ENCODE data around the gene KRT6B. TPM values are rescaled to one million over a fixed set of nuclear protein-coding genes. Genes with fewer than 3 reads are reported as not detected.
"Not testable (repeated sequence)": the region's sequence is repeated elsewhere in the genome, so short reads cannot be mapped to it uniquely, and the experiment has no call there.

The KRT6B gene
- total RNA-seq, 1 donor from 2014 or later, result not detected

DNA sequence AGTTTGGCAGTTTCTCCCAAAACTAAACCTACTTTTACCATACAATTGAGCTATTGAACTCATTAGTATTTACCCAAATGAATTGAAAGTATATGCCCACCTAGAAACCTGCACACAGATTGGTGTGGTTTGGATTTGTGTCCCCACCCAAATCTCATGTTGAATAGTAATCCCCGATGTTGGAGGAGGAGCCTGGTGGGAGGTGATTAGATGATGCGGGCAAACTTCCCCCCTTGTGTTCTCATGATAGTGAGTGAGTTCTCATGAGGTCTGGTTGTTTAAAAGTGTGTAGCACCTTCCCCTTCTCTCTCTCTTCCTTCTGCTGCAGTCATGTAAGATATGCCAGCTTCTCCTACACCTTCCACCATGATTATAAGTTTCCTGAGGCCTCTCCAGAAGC, 25.7 kb upstream of the KRT6B start:
- DNase-seq (ENCODE audit: low spot score), result no peak
- no peak for ATAC-seq
- intact Hi-C loops (cut with DNase I), result no loop called here

DNA sequence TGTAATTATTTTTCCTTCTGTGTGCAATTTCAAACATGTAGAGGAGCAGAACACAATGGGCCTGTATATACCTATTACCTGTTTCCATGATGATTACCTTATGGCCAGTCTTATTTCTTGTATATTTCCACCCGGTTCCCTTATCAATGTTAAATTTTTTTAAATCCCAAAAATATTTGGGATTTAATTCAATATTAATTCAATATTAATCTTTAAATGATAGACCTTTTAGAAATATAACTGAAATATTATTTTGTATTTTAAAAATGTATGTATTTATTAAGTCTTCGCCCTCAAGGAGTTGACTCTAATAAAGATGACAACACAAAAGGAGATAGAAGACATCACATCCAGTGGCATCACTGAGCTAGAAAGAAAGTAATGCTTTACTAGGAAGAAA, 22.3 kb upstream of the KRT6B start:
- DNase-seq (ENCODE audit: low spot score) (no peak), ATAC-seq (no peak)
- intact Hi-C loops (cut with DNase I), result no loop called here

DNA sequence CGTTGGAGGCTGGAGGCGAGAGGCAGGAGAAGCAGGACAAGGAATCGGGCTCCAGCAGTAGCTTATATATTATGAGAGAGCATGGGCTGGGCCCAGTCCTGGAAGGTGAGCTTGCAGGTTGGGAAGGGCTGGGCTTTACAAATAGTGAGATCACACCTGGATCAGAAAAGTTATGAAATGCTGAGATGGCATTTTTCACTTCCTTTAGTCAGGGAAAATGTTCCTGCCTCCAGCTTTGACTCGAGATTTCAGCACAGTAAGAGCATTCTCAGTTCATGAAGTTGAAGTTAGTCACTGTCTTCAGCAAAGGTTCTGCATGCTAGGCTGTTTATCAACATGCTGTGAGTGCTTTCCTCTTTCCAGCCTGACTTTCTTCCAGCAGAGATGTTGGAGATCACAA, 21.8 kb upstream of the KRT6B start, which contains the start of gene KRT6C:
Gene KRT6C (minus strand): TSS at position 38 of the 400 bp plus-strand sequence. CDS start 68 bp downstream, outside the sequence.
- DNase-seq (ENCODE audit: low spot score) (no peak), ATAC-seq (no peak)
- intact Hi-C loops (cut with DNase I), result no loop called here

DNA sequence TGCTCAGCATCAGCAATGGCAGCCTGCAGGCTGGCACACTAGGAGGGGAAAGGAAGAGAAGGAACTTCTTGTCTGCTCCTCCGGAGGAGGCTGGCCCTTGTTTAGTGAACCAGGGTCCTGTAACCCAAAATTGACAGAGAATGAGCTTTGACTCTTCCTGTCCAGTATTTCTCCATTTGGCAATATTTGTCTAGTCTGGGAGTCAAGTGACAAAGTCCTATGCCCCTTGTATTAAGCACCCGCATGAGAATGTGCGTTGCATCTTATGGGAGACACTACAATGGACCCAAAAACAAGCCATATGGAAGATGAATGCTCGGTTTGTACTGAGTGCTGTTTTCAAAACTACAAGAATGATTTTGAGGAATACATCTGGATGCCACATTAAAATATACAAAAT, 17.9 kb upstream of the KRT6B start:
- DNase-seq (ENCODE audit: low spot score) (no peak), ATAC-seq (no peak)
- intact Hi-C loops (cut with DNase I), result no loop called here

DNA sequence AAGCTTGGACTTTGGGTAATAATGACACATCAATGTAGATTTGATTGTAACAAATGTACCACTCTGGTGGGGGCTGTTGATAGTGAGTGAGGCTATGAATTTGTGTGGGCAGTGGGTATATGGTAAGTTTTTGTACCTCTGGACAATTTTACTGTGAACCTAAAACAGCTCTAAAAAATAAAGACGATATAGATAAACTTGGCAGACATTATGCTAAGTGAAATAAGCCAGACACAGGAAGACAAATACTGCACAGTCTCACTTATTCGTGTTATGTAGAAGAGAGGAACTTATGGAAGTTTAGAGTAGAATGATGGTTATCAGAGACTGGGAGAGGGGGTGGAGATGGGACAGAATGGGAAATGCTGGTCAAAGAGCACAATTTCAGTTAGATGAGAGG, 13.0 kb upstream of the KRT6B start:
- no peak for ATAC-seq
- no peak for DNase-seq (ENCODE audit: low spot score)
- intact Hi-C loops (cut with DNase I), result no loop called here

DNA sequence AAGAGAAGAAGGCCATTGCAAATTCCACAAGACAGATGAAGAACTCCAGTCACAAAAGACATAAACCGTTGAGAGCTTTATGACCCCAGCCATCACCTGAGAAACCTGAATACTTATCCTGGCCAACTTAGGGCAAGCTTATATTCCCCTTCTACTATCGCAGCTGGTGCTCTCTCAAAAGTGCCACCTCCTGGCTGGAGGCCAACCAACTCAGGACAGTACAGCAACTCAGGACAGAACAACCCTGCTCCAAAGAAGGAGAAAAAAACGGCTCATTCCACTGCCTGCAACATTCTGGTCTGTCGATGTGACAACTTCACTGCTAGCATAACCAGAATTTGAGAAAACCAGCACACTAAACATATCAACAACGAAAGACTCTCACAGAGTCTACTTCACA, 9.7 kb upstream of the KRT6B start:
- intact Hi-C loops (cut with DNase I), result no loop called here
- no peak for DNase-seq (ENCODE audit: low spot score)
- no peak for ATAC-seq

DNA sequence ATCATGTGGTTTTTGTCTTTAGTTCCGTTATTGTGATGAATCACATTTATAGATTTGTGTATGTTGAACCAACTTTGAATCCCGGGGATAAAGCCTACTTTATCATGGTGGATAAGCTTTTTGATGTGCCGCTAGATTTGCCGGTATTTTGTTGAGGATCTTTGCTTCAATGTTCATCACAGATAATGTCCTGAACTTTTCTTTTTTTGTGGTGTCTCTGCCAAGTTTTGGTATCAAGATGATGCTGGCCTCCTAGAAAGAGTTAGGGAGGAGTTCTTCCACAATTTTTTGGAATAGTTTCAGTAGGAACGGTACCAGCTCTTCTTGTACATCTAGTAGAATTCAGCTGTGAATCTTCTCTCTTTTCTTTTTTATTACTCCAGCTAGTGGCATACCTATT, 6.9 kb upstream of the KRT6B start:
- intact Hi-C loops (cut with DNase I), result no loop called here
- no peak for DNase-seq (ENCODE audit: low spot score)
- no peak for ATAC-seq

DNA sequence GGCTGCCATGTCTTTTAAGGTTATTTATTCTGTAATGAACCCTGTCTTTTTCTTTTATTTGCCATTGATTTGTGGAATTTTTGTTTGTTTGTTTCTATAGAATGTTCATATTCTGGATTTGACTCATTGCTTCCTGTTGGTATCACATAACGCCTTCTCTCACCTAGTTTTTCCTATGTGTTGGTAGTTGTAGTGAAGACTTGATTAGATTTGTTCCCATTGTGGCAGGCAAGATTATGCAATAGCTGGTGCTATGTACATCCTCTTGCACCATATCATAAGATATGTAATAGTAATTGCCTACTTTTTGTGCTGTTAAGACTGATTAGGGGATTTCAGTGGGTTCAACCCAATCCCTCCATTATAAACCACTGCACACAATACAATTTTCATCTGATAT, 3.9 kb upstream of the KRT6B start:
- ATAC-seq (no peak), DNase-seq (ENCODE audit: low spot score) (no peak)
- intact Hi-C loops (cut with DNase I), result no loop called here

DNA sequence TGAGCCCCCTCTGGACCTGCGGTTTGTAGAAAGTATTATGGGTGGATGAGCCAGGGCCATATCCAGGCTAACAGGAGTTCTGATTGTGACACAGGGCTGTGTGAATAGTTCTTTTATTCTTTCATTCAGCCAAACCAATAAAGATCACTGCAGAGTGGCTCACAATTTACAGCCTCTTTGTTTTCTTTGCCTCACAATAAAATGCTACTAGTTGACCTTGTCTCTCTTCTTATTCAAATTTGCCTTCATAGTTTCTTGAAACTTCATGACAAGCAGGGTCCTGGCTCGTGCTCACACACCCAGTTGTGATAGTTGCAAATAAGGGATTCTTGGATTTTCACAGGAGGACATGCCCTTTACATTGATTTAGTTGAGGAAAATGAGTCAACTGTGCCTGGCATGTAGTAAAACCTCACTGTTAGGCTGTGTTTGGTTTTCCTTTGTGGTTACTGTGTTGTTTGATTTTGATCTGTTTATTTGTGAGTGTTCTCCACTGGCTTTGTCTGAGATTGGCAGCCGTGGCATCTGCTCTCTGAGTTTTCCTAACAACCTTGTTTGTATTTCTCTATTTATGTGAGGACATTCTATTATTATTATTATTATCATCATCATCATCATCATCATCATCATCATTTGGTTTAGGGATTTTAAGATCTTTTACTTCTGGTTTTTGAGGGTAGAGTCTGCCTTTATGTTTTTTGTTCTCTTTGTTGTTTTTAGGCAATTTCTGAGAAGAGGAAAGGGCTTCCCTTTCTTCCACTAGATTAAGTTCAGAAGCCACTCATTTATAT, 2.7 kb upstream of the KRT6B start:
- peak; percentile 55 for ATAC-seq
- intact Hi-C loops (cut with DNase I), result no loop called here
- no peak for DNase-seq (ENCODE audit: low spot score)

DNA sequence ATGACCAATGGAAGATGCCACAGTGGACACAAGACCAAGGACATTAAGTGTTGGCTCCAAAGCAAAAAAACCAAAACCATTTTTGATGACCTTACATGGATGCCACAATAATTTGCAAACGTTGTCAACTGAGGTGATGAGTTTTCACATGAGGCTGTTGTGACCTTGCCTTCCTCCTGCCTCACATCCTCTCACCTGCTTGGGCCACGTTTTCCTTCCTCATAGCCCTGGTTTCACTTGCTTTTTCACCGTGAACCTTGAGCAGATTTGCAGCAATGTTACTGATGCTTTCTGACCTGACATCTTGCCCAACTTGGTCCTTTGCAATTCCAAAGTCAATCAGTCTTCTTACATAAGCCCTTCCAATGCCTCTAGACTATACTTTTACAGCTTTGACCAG, 3.7 kb downstream of the KRT6B start:
- no peak for DNase-seq (ENCODE audit: low spot score)
- ATAC-seq, result no peak
- intact Hi-C loops (cut with DNase I), result no loop called here

DNA sequence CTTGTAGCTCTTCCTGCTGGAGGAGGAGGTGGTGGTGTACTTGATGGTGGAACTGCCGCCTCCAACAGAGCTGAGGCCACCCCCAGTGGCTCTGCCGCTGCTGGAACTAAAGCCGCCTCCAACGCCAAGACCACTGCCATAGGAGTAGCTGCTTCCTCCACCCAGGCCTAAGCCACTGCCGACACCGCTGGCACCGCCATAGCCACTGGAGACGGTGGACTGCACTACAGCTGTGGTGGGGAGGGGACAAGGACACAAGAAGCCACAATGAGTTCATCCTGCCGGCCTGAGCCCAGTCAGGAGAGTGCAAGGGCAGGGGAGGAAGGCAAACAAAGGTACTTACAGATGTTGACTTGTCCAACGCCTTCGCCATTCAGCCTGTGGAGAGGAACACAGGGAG, 4.8 kb downstream of the KRT6B start:
- intact Hi-C loops (cut with DNase I); ATAC-seq; DNase-seq (ENCODE audit: low spot score): not testable (repeated sequence)

DNA sequence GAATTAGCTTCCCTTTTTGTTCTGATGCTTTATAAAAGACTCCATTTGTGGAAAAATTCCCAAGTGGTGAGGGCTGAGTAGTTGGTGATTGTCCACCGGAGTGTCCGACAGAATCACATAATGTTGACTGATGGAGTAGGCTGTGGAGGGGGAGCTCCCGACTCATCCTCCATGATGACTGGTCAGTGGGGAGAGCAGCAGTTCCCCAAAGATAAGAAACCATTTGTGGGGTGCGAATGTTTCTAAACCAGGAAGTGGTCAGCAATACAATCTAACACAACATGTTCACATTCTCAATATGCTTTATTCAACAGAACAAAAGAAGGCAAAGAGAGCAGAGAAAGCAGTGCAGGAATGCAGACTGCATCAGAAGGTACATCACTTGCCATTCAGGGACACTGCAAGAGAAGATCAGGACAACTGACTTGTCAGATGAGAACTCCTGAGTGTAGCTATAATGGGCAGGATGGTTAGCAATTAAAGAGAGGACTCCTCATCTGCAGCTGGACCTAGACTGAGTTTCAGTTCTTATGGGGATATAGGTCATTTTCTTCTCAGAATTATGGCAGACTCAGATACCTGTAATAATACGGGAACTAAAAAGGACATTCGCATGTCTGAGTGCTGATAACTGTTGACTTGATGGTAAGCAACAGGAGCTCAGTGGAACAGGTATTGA, 5.4 kb downstream of the KRT6B start:
- intact Hi-C loops (cut with DNase I), result no loop called here
- ATAC-seq (no peak), DNase-seq (ENCODE audit: low spot score) (no peak)

DNA sequence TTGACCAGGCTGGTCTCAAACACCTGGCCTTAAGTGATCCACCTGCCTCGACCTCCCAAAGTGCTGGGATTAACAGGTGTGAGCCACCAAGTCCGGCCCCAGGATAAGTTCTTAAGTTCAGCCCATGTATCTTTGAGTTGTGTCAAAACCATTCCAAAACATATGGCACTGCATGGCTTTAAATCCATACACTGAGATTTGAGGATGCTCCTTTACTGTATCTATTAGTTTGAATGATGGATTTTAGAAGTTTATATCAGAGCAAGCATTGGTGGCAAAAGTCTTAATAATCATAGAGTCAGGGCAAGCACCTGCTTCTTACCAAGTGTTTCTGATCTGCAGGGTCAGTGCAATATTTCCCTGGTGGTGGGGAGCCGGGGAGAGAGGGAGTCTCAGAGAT, 6.1 kb downstream of the KRT6B start:
- intact Hi-C loops (cut with DNase I), result no loop called here
- DNase-seq (ENCODE audit: low spot score), result no peak

DNA sequence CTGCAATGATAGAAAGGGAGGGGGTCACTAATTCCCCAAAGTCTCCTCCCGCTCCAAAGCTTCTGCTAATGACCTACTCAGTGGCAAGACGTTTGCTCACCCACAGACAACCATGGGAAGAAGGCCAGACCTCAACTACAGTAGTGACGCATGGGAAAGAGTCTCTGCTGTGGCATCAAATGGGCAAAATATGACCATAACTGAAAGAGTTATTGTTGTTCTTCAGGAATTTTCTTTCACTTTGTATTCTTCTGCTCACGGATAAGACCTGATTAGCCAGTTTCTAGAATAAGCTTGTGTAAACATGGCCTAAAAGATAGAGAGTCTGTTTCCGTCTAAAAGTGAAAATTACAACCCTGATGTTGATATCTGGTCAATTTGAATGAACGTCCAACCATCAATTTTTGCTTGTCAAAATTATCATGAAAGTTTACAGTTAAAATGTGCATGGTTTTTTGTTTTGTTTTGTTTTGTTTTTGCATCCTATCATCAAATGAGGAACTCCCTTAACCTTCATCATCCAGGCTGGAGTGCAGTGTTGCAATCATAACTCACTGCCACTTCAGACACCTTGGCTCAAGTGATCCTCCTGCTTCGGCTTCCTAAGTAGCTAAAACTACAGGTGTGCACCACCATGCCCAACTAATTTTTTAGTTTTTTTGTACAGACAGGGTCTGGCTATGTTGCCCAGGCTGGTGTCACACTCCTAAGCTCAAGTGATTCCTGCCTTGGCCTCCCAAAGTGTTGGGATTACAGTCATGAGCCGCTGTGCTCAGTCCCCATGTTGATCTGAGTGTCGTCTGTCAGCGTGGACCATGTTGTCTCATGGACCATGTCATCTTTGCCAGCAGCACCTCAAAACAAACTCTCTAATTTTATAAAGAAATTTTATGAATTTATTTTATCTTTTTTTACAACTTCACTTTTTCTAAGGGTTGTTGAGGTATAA, 7.0 kb downstream of the KRT6B start:
- no peak for DNase-seq (ENCODE audit: low spot score)
- ATAC-seq, result no peak
- intact Hi-C loops (cut with DNase I), result no loop called here

More for the DNA sequence above, 6.1 kb downstream of the KRT6B start:
- no peak for ATAC-seq

DNA sequence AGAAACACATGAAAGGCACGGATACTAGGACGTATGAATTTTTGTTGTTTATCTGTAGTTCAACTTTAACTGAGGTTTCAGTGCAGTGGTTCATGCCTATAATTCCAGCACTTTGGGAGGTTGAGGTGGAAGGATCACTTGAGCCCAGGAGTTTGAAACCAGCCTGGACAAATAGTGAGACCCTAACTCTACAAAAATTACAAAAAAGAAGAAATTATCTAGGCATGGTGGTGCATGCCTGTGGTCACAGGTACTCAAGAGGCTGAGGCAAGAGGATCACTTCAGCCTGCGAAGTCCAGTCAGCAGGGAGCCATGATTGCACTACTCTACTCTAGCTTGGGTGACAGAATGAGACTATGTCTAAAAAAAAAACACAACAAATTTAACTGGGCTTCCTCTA, 8.0 kb downstream of the KRT6B start:
- ATAC-seq (no peak), DNase-seq (ENCODE audit: low spot score) (no peak)
- intact Hi-C loops (cut with DNase I), result no loop called here

DNA sequence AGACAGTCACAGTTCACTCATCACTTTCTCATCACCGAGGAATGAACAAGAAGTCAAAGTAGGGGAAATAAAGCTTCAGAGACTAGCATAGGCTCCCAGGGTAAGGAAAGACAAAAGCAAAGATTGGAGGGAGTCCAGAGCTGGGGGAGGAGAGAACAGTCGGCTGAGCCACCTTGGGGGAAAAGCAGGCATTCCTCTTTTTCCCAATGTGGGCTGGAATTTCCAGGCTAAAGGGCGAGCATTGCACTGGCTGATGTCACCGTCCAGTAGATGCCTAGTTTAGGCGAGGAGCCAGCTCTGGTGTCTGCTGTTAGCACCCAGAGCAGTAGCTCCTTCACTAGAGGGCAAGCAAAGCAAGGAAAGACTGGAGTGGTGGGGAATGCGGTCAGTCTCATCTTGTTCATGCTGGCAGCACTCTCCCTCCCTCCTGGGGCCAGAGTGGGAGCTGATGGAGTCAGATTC, 9.3 kb downstream of the KRT6B start:
- ATAC-seq (peak; percentile 53), DNase-seq (ENCODE audit: low spot score) (no peak)
- intact Hi-C loops (cut with DNase I), result no loop called here

DNA sequence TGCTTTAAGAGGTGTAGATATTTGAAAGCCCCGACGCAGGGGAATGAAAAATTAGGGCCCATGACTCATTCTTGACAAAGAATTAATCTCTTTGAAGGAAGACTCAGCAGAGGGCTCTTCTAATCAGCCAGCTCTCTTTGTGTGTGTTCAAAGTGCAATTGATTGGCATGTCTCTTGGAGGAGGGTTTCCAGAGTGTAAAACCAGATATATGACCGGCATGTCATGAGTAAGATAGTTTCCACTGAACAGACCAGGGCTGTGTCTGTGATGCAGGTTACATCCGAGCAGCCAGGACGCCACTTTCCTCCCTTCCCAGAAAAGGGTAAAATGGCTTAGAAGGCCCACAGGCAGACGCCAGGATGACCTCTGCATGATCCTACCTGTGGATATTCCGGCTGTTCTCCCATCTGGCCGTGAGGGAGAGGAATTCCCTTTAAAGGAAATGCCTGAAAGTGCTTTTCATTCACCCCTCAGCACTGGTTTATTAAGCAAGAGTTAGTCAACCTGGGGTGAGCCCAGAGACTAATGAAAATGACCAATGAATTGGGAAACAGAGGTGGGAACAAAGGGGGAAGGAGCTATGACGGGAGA, 10.5 kb downstream of the KRT6B start:
- no peak for ATAC-seq

DNA sequence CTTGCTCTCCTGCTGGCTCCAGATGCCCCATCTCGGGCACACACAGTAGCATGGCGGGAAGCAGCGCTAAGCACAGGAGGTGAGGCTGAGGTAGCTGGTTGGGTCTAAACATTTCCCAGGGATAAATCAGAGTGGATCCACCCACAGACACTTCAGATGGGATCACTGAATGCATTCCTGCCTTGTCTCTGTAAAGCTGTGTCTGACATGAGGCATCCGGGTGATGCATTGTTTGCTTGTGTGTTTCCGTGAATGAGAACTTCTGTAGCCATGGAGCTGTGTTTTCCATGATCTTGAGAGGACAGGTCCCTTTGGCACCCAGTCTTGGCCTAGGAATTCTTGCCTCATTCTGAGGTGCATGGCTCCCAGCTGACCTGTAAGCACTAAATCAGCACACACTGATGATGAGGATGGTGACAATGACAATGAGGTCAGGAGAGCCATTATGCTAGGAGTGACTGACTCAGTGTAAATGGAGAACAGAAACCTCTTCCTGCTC, 11.1 kb downstream of the KRT6B start:
- ATAC-seq (no peak), DNase-seq (ENCODE audit: low spot score) (no peak)
- intact Hi-C loops (cut with DNase I), result no loop called here

More for the DNA sequence above, 10.5 kb downstream of the KRT6B start:
- no peak for DNase-seq (ENCODE audit: low spot score)
- intact Hi-C loops (cut with DNase I), result no loop called here

DNA sequence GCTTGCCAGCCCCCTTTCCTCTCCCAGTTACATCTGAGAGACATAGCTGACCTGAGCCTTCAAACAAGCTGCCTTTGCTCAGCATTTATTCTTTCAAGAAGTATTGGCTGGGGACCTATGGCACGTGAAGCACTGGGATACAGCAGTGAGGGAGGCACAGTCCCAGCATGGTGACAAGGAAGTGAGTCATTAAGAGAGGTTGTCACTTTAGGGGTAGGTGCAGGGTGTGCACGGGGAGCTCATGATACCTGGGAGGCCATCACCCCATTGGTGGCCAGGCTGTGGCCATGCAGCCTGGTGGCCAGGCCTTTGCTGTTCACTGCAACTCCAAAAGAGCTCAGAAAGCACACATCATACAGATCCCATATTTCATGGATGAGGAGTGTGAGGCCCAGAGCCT, 12.1 kb downstream of the KRT6B start:
- no peak for DNase-seq (ENCODE audit: low spot score)
- intact Hi-C loops (cut with DNase I), result no loop called here
- ATAC-seq, result no peak
